SK-N-MC (cell line): Measurements from ENCODE around the gene CNPY3.

Experiments used
- EZH2 ChIP-seq: fragments of 200-600 bp; sonication (generic); IDR thresholded peaks from one replicate; pipeline ENCODE4 v1.6.1; 2017; ENCODE audit warnings: antibody characterized with exemption
- FOXP2 ChIP-seq: optimal IDR thresholded peaks from 2 replicates; pipeline ENCODE3; 2011; ENCODE audit warnings: mild to moderate bottlenecking, moderate library complexity; ENCODE audit not compliant: insufficient read depth; ENCODE audit errors: extremely low read length, control extremely low read depth
- POLR2AphosphoS5 ChIP-seq: IDR thresholded peaks from 2 replicates; pipeline ENCODE4 v1.6.1; 2012; ENCODE audit warnings: mild to moderate bottlenecking, low read depth, low read length, borderline replicate concordance

DNA sequence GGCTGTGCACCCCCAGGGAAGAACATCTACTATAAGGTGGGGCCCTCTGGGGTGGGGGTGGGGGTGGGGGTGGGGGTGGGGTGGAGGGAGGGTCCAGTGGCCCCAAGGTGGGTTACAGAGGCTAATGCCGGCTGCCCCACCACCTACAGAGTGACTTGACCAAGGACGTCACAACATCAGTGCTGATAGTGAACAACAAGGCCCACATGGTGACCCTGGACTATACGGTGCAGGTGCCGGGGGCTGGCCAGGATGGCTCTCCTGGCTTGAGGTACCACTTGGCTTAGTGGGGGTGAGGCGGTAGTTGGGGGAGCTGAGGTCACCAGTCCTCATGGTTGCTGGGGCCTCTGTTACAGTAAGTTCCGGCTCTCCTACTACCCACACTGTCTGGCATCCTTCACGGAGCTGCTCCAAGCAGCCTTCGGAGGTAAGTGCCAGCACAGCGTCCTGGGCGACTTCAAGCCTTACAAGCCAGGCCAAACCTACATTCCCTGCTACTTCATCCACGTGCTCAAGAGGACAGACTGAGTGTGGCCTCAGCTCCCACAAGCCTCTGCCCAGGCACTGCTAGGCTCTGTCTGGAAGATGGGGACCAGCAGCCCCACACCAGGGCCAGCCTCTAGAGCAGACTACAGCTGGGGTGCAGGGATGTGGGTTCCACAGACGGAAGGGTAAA is 34.0 kb downstream of the CNPY3 start:
- TF ChIP-seq EZH2 (no peak), POLR2AphosphoS5 (no peak), FOXP2 (no peak)
